HepG2 (cell line): ENCODE results near the gene SRGAP3. TPM values are rescaled to one million over a fixed set of nuclear protein-coding genes. Genes with fewer than 3 reads are reported as not detected.
A peak's percentile ranks its signal among the peaks of the same experiment; 100 is the strongest.

Experiments used
- CREM ChIP-seq, 2 experiments: sonication (generic) in 1 of 2; formaldehyde crosslinking in 1 of 2; IDR thresholded peaks; 2 replicates each; pipeline versions ENCODE4 v1.4.0 to v1.6.1; 2016 to 2020; ENCODE audit warnings: antibody characterized with exemption in 1 of 2, mild to moderate bottlenecking in 1 of 2, missing genetic modification reagents in 1 of 2
- EED ChIP-seq: sonication (generic); formaldehyde crosslinking; IDR thresholded peaks from 2 replicates; pipeline ENCODE4 v1.5.0; 2020; ENCODE audit warnings: mild to moderate bottlenecking, missing genetic modification reagents
- ETV6 ChIP-seq: sonication (generic); formaldehyde crosslinking; conservative IDR thresholded peaks from 2 replicates; pipeline ENCODE4 v1.4.0; 2020; ENCODE audit warnings: missing genetic modification reagents
- FOXJ3 ChIP-seq: sonication (generic); formaldehyde crosslinking; IDR thresholded peaks from 2 replicates; pipeline ENCODE4 v1.4.0; 2020; ENCODE audit warnings: missing genetic modification reagents, mild to moderate bottlenecking, borderline replicate concordance
- HNF4A ChIP-seq: sonication (generic); formaldehyde crosslinking; IDR thresholded peaks from 2 replicates; pipeline ENCODE4 v1.4.0; 2020; ENCODE audit warnings: missing genetic modification reagents
- ISL2 ChIP-seq: sonication (generic); formaldehyde crosslinking; IDR thresholded peaks from 2 replicates; pipeline ENCODE4 v1.5.0; 2020; ENCODE audit warnings: missing genetic modification reagents
- MED13 ChIP-seq: sonication (generic); formaldehyde crosslinking; IDR thresholded peaks from 2 replicates; pipeline ENCODE4 v1.5.0; 2020; ENCODE audit warnings: missing genetic modification reagents
- NR2F2 ChIP-seq: IDR thresholded peaks from 2 replicates; pipeline ENCODE4 v1.6.1; 2012; ENCODE audit warnings: low read depth, inconsistent platforms, borderline replicate concordance
- SALL1 ChIP-seq: sonication (generic); formaldehyde crosslinking; IDR thresholded peaks from 2 replicates; pipeline ENCODE4 v1.8.0; 2022; ENCODE audit warnings: mild to moderate bottlenecking, missing genetic modification reagents
- STAG1 ChIP-seq: sonication (generic); formaldehyde crosslinking; IDR thresholded peaks from 2 replicates; pipeline ENCODE4 v1.4.0; 2020; ENCODE audit warnings: missing genetic modification reagents
- ZFP36 ChIP-seq: fragments of 150-350 bp; IDR thresholded peaks from 2 replicates; pipeline ENCODE4 v1.6.1; 2018; ENCODE audit warnings: borderline replicate concordance, low read length, low read depth; ENCODE audit not compliant: partially characterized antibody
- ZIK1 ChIP-seq: sonication (generic); formaldehyde crosslinking; IDR thresholded peaks from 2 replicates; pipeline ENCODE4 v1.5.0; 2020; ENCODE audit warnings: mild to moderate bottlenecking, low read depth, missing genetic modification reagents, borderline replicate concordance
- ZMYM3 ChIP-seq: sonication (generic); formaldehyde crosslinking; IDR thresholded peaks from 2 replicates; pipeline ENCODE4 v1.5.1; 2020; ENCODE audit warnings: mild to moderate bottlenecking, missing genetic modification reagents
- ZNF34 ChIP-seq: sonication (generic); formaldehyde crosslinking; IDR thresholded peaks from 2 replicates; pipeline ENCODE4 v1.4.0; 2020; ENCODE audit warnings: mild to moderate bottlenecking, missing genetic modification reagents, borderline replicate concordance
- ZNF350 ChIP-seq: sonication (generic); formaldehyde crosslinking; IDR thresholded peaks from 2 replicates; pipeline ENCODE4 v1.4.0; 2020; ENCODE audit warnings: mild to moderate bottlenecking, low read depth, missing genetic modification reagents, borderline replicate concordance
- ZNF850 ChIP-seq: sonication (generic); formaldehyde crosslinking; conservative IDR thresholded peaks from 2 replicates; pipeline ENCODE4 v1.9.0; 2021; ENCODE audit warnings: mild to moderate bottlenecking, missing genetic modification reagents
- ZNF878 ChIP-seq: sonication (generic); formaldehyde crosslinking; IDR thresholded peaks from 2 replicates; pipeline ENCODE4 v1.8.1; 2023; ENCODE audit warnings: mild to moderate bottlenecking, missing genetic modification reagents, moderate library complexity
- ZSCAN31 ChIP-seq: sonication (generic); formaldehyde crosslinking; IDR thresholded peaks from 2 replicates; pipeline ENCODE4 v1.5.0; 2020; ENCODE audit warnings: low read depth, mild to moderate bottlenecking, missing genetic modification reagents
- polyA plus RNA-seq, 8 experiments: library from polyadenylated mRNA; depleted of rRNA in 3 of 8; stranded (reverse) in 7 of 8; unstranded in 1 of 8; fragments of >200 nt; fragmentation: Illumina TruSeq in 4 of 8; extraction: Trizol in 4 of 8; gene quantifications; 2 replicates each; pipeline versions ENCODE4 v1.2.1 to v1.2.3, GENCODE V29; 2011 to 2016; ENCODE audit warnings: low read depth in 4 of 8, missing spikeins in 1 of 8, mixed read lengths in 1 of 8; ENCODE audit not compliant: insufficient read depth in 1 of 8
- total RNA-seq, 5 experiments: library from RNA; depleted of rRNA; stranded (reverse); fragments of >200 nt; fragmentation: Illumina TruSeq; extraction: Trizol; gene quantifications; 2 replicates each; pipeline ENCODE4 v1.2.3, GENCODE V29; 2016; ENCODE audit warnings: low read depth in 1 of 5
- TF ChIP-seq, protein P1 (sequence below), 2 experiments: IDR thresholded peaks; 2 replicates each; pipeline ENCODE4 v1.6.1; 2011 to 2012; ENCODE audit warnings: low read length in 2 of 2, borderline replicate concordance in 1 of 2, low read depth in 1 of 2, mild to moderate bottlenecking in 1 of 2, moderate library complexity in 1 of 2
- TF ChIP-seq, protein P2 (sequence below): sonication (generic); formaldehyde crosslinking; IDR thresholded peaks from 2 replicates; pipeline ENCODE4 v1.4.0; 2020; ENCODE audit warnings: mild to moderate bottlenecking, missing genetic modification reagents
- TF ChIP-seq, protein P3 (sequence below): sonication (generic); formaldehyde crosslinking; IDR thresholded peaks from 2 replicates; pipeline ENCODE4 v1.4.0; 2020; ENCODE audit warnings: missing genetic modification reagents, low read depth, mild to moderate bottlenecking, borderline replicate concordance
- TF ChIP-seq, protein P4 (sequence below): sonication (generic); formaldehyde crosslinking; IDR thresholded peaks from 2 replicates; pipeline ENCODE4 v1.5.1; 2020; ENCODE audit warnings: missing genetic modification reagents, mild to moderate bottlenecking, borderline replicate concordance

The SRGAP3 gene
- total and polyA plus RNA-seq, 2 of the 13 experiments (the other 11 are each of a cell fraction or from before 2014, with no cell fraction given) = 1.2 to 1.4 TPM

DNA sequence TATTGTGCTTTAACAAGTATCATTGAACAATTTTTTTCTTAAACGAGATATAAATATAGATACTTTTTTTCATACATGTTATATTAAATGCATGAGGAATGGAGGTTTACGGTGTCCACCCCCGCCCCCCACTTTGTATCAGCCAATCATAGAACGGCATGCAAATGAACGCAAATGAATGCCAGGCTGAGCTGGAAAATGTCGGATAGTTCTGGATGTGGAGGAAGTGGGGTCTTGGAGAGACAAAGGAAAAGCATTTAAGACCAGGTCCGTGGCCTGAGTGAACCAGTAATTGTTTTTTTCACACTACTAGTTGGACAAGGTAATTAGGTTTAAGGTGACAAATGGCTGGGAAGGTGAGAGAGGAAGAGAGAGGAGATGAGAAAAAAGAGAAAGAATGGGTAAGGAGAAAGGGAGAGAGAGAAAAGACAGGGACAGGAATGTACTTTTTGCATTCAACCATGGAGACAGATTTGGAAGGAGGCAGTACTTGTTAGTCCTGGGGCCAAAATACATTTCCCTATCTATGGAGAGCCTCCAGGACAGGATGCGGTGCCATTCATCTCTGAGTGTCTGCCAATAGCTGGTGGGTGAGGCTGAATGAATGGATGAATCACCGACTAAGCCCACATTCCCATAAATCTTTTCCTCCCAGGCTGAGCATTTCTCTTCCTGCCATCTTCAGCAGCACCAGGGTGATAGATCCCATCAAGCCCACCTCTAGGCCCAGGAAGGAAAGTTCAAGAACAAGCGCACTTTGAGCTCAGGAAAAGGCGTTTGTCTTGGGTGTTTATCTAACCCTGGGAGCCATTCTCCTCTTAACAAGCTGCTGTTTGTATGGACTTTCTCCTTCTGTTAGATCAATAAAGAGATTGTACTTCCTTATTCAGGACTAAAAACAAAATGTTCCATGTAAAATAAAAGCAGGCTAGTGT, 284.7 kb downstream of the SRGAP3 start (continued):
- TF ChIP-seq, protein P1, sequence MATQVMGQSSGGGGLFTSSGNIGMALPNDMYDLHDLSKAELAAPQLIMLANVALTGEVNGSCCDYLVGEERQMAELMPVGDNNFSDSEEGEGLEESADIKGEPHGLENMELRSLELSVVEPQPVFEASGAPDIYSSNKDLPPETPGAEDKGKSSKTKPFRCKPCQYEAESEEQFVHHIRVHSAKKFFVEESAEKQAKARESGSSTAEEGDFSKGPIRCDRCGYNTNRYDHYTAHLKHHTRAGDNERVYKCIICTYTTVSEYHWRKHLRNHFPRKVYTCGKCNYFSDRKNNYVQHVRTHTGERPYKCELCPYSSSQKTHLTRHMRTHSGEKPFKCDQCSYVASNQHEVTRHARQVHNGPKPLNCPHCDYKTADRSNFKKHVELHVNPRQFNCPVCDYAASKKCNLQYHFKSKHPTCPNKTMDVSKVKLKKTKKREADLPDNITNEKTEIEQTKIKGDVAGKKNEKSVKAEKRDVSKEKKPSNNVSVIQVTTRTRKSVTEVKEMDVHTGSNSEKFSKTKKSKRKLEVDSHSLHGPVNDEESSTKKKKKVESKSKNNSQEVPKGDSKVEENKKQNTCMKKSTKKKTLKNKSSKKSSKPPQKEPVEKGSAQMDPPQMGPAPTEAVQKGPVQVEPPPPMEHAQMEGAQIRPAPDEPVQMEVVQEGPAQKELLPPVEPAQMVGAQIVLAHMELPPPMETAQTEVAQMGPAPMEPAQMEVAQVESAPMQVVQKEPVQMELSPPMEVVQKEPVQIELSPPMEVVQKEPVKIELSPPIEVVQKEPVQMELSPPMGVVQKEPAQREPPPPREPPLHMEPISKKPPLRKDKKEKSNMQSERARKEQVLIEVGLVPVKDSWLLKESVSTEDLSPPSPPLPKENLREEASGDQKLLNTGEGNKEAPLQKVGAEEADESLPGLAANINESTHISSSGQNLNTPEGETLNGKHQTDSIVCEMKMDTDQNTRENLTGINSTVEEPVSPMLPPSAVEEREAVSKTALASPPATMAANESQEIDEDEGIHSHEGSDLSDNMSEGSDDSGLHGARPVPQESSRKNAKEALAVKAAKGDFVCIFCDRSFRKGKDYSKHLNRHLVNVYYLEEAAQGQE (IDR thresholded peaks at IDR 0.05; ENCODE audit: borderline replicate concordance in 1 of 2, low read depth in 1 of 2, low read length in 2 of 2) = peak in 1 of 2 experiments; percentile 67; a peak in 2 of 4 replicates
- TF ChIP-seq FOXJ3 = peak; percentile 70; the same call in 1 of the 2 replicates
- TF ChIP-seq ETV6 = no peak
- TF ChIP-seq HNF4A (CRISPR knock-in tag) = peak; percentile 95
- no peak for TF ChIP-seq ZNF850
- TF ChIP-seq EED (CRISPR knock-in tag) = no peak
- TF ChIP-seq, protein P2, sequence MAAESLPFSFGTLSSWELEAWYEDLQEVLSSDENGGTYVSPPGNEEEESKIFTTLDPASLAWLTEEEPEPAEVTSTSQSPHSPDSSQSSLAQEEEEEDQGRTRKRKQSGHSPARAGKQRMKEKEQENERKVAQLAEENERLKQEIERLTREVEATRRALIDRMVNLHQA (CRISPR knock-in tag) = no peak
- TF ChIP-seq SALL1 (CRISPR knock-in tag) = peak; percentile 76
- TF ChIP-seq ZMYM3 (CRISPR knock-in tag) = peak; percentile 44
- no peak for TF ChIP-seq STAG1 (CRISPR knock-in tag)
- TF ChIP-seq NR2F2 = peak; percentile 63
- TF ChIP-seq ZNF350 (CRISPR knock-in tag) = no peak
- no peak for TF ChIP-seq ZFP36
- peak; percentile 66; the same call in 1 of the 2 replicates for TF ChIP-seq CREM (IDR thresholded peaks at IDR 0.05)
- no peak for TF ChIP-seq CREM (CRISPR knock-in tag; IDR thresholded peaks at IDR 0.05)
- no peak for TF ChIP-seq ZIK1 (CRISPR knock-in tag)
- peak; percentile 31; the same call in 1 of the 2 replicates for TF ChIP-seq ZSCAN31 (CRISPR knock-in tag)
- TF ChIP-seq, protein P3, sequence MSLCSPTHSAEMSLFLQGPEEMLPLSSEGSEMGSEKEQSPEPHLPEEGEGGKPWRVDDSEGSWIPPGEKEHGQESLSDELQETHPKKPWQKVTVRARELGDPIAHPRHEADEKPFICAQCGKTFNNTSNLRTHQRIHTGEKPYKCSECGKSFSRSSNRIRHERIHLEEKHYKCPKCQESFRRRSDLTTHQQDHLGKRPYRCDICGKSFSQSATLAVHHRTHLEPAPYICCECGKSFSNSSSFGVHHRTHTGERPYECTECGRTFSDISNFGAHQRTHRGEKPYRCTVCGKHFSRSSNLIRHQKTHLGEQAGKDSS (CRISPR knock-in tag) = peak; percentile 66; the same call in 1 of the 2 replicates
- TF ChIP-seq, protein P4, sequence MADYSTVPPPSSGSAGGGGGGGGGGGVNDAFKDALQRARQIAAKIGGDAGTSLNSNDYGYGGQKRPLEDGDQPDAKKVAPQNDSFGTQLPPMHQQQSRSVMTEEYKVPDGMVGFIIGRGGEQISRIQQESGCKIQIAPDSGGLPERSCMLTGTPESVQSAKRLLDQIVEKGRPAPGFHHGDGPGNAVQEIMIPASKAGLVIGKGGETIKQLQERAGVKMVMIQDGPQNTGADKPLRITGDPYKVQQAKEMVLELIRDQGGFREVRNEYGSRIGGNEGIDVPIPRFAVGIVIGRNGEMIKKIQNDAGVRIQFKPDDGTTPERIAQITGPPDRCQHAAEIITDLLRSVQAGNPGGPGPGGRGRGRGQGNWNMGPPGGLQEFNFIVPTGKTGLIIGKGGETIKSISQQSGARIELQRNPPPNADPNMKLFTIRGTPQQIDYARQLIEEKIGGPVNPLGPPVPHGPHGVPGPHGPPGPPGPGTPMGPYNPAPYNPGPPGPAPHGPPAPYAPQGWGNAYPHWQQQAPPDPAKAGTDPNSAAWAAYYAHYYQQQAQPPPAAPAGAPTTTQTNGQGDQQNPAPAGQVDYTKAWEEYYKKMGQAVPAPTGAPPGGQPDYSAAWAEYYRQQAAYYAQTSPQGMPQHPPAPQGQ (CRISPR knock-in tag) = 0 out of 2 replicates have a peak, but pooled peaks have one; percentile 50
- TF ChIP-seq ZNF34 (CRISPR knock-in tag) = 0 out of 2 replicates have a peak, but pooled peaks have one; percentile 25
- TF ChIP-seq ISL2 (CRISPR knock-in tag) = no peak
- TF ChIP-seq MED13 (CRISPR knock-in tag) = no peak
- TF ChIP-seq ZNF878 (CRISPR knock-in tag) = no peak
